Measurements from ENCODE around the gene KCNT2.

Gene KCNT2

GRCh38 chr1:196502437-196502836 lies 105.8 kb downstream of the KCNT2 start:
- TF ChIP-seq CTCF (IDR thresholded peaks at IDR 0.05), result no peak
- no peak overlapping the region for H3K27ac Mint-ChIP-seq
- no peak for DNase-seq
- peaks cover 17% of the 10 kb centered on the region for H3K9me3 Mint-ChIP-seq
- H3K36me3 Mint-ChIP-seq (ENCODE audit: low read depth), result peaks cover 13% of the 10 kb centered on the region
- H3K4me3 Mint-ChIP-seq, result no peak overlapping the region
- H3K27me3 Mint-ChIP-seq (ENCODE audit: low read depth, poor library complexity), result no peaks in the 10 kb centered on the region
- H3K4me1 Mint-ChIP-seq, result no peaks in the 10 kb centered on the region

GRCh38 chr1:196501760-196502428 lies 106.3 kb downstream of the KCNT2 start:
- Mint-ChIP-seq H3K4me1 (no peaks in the 10 kb centered on the region), H3K27ac (no peak overlapping the region), H3K27me3 (ENCODE audit: low read depth, poor library complexity) (no peaks in the 10 kb centered on the region), H3K36me3 (ENCODE audit: low read depth) (peaks cover 13% of the 10 kb centered on the region), H3K9me3 (peaks cover 17% of the 10 kb centered on the region), H3K4me3 (no peak overlapping the region)
- no peak for TF ChIP-seq CTCF (IDR thresholded peaks at IDR 0.05)
- DNase-seq, result no peak

- DNase-seq, result no peak
- TF ChIP-seq CTCF (IDR thresholded peaks at IDR 0.05), result no peak
- no peaks in the 10 kb centered on the region for H3K4me1 Mint-ChIP-seq
- no peaks in the 10 kb centered on the region for H3K36me3 Mint-ChIP-seq (ENCODE audit: low read depth)
- no peak overlapping the region for H3K27ac Mint-ChIP-seq
- no peak overlapping the region for H3K4me3 Mint-ChIP-seq
- no peaks in the 10 kb centered on the region for H3K27me3 Mint-ChIP-seq (ENCODE audit: low read depth, poor library complexity)
- no peaks in the 10 kb centered on the region for H3K9me3 Mint-ChIP-seq
Measured at GRCh38 chr1:196497817-196498216, 110.4 kb downstream of the KCNT2 start.

- Mint-ChIP-seq H3K4me3 (no peak overlapping the region), H3K4me1 (no peaks in the 10 kb centered on the region), H3K36me3 (ENCODE audit: low read depth) (no peaks in the 10 kb centered on the region), H3K27me3 (ENCODE audit: low read depth, poor library complexity) (no peaks in the 10 kb centered on the region), H3K9me3 (no peaks in the 10 kb centered on the region), H3K27ac (peak overlapping the region; percentile 38)
- TF ChIP-seq CTCF (IDR thresholded peaks at IDR 0.05), result no peak
- no peak for DNase-seq
Measured at GRCh38 chr1:196494766-196495165, 113.5 kb downstream of the KCNT2 start.

GRCh38 chr1:196493881-196494280 lies 114.4 kb downstream of the KCNT2 start:
- no peak overlapping the region for H3K27ac Mint-ChIP-seq
- H3K36me3 Mint-ChIP-seq (ENCODE audit: low read depth), result no peaks in the 10 kb centered on the region
- H3K4me3 Mint-ChIP-seq, result no peak overlapping the region
- H3K27me3 Mint-ChIP-seq (ENCODE audit: low read depth, poor library complexity), result no peaks in the 10 kb centered on the region
- TF ChIP-seq CTCF (IDR thresholded peaks at IDR 0.05), result no peak
- no peaks in the 10 kb centered on the region for H3K9me3 Mint-ChIP-seq
- DNase-seq, result no peak
- H3K4me1 Mint-ChIP-seq, result no peaks in the 10 kb centered on the region

GRCh38 chr1:196488579-196488978 lies 119.7 kb downstream of the KCNT2 start:
- no peaks in the 10 kb centered on the region for H3K9me3 Mint-ChIP-seq
- H3K27ac Mint-ChIP-seq, result peak overlapping the region; percentile 24
- peaks cover 12% of the 10 kb centered on the region for H3K36me3 Mint-ChIP-seq (ENCODE audit: low read depth)
- no peaks in the 10 kb centered on the region for H3K27me3 Mint-ChIP-seq (ENCODE audit: low read depth, poor library complexity)
- H3K4me1 Mint-ChIP-seq, result no peaks in the 10 kb centered on the region
- H3K4me3 Mint-ChIP-seq, result no peak overlapping the region
- TF ChIP-seq CTCF (IDR thresholded peaks at IDR 0.05), result no peak
- no peak for DNase-seq

All from nephron progenitor cell (in vitro differentiated cells).